Keratinocyte (primary cell): ENCODE data around the gene XPC. TPM values are rescaled to one million over a fixed set of nuclear protein-coding genes. Genes with fewer than 3 reads are reported as not detected.

Experiments
- DNase-seq: peaks from one replicate; pipeline ENCODE4 v3.0.0-alpha.2; 2011; ENCODE audit warnings: low read depth, missing footprints, low spot score
- FAIRE-seq: peaks from 2 replicates; lab custom pipeline; 2011; peaks lifted over from hg19 to GRCh38; lab: Jason Lieb, UNC
- H2AFZ ChIP-seq: 2 replicates; pipeline ENCODE4 v1.6.0; 2012; ENCODE audit warnings: low read length, control low read depth, inconsistent platforms; ENCODE audit not compliant: control insufficient read depth
- H3K27ac ChIP-seq: 2 replicates; pipeline ENCODE4 v1.5.1; 2011; ENCODE audit warnings: low read length; ENCODE audit not compliant: control insufficient read depth, insufficient read depth
- H3K27me3 ChIP-seq: 3 replicates; pipeline ENCODE4 v1.6.0; 2011; ENCODE audit warnings: low read length; ENCODE audit not compliant: control insufficient read depth, insufficient read depth; ENCODE audit errors: extremely low read depth
- H3K36me3 ChIP-seq, 2 experiments: 2 replicates in 1 of 2; 3 replicates in 1 of 2; pipeline ENCODE4 v1.5.1; 2011; ENCODE audit warnings: low read length in 2 of 2, mild to moderate bottlenecking in 1 of 2; ENCODE audit not compliant: control insufficient read depth in 2 of 2, insufficient read depth in 2 of 2; ENCODE audit errors: extremely low read depth in 1 of 2
- H3K4me1 ChIP-seq: 3 replicates; pipeline ENCODE4 v1.5.1; 2011; ENCODE audit warnings: low read length; ENCODE audit not compliant: control insufficient read depth, insufficient read depth; ENCODE audit errors: extremely low read depth
- H3K4me2 ChIP-seq: 3 replicates; pipeline ENCODE4 v1.6.0; 2011; ENCODE audit warnings: low read depth, low read length; ENCODE audit not compliant: control insufficient read depth, insufficient read depth; ENCODE audit errors: extremely low read depth
- H3K4me3 ChIP-seq, 3 experiments: fragments of 200-600 bp in 1 of 3; sonication (generic) in 1 of 3; 2 replicates in 2 of 3; 3 replicates in 1 of 3; pipeline ENCODE4 v1.5.1; 2011 to 2016; ENCODE audit warnings: low read length in 3 of 3, mild to moderate bottlenecking in 3 of 3, control low read depth in 2 of 3, inconsistent platforms in 1 of 3, low read depth in 1 of 3, mixed read lengths in 1 of 3, mixed run types in 1 of 3, moderate library complexity in 1 of 3; ENCODE audit not compliant: control insufficient read depth in 2 of 3, insufficient read depth in 2 of 3; ENCODE audit errors: extremely low read depth in 1 of 3
- H3K79me2 ChIP-seq: 2 replicates; pipeline ENCODE4 v1.6.0; 2012; ENCODE audit warnings: low read length; ENCODE audit not compliant: control insufficient read depth, insufficient read depth
- H3K9ac ChIP-seq: 3 replicates; pipeline ENCODE4 v1.6.0; 2011; ENCODE audit warnings: low read length; ENCODE audit not compliant: control insufficient read depth, insufficient read depth; ENCODE audit errors: extremely low read depth
- H3K9me1 ChIP-seq: 3 replicates; pipeline ENCODE4 v1.6.0; 2011; ENCODE audit warnings: low read length; ENCODE audit not compliant: control insufficient read depth, insufficient read depth; ENCODE audit errors: extremely low read depth
- H3K9me3 ChIP-seq: 2 replicates; pipeline ENCODE4 v1.5.1; 2012; ENCODE audit warnings: low read depth, low read length; ENCODE audit not compliant: control insufficient read depth
- H4K20me1 ChIP-seq: 3 replicates; pipeline ENCODE4 v1.6.0; 2011; ENCODE audit warnings: low read length; ENCODE audit not compliant: control insufficient read depth, insufficient read depth; ENCODE audit errors: extremely low read depth
- EZH2 ChIP-seq: IDR thresholded peaks from one replicate; pipeline ENCODE4 v1.6.1; 2012; ENCODE audit warnings: inconsistent platforms, mild to moderate bottlenecking, low read length, moderate library complexity
- dilution Hi-C: fragments of 300-500 bp; cut with MboI; formaldehyde crosslinking; loops from one replicate; pipeline ENCODE4 v1.7.0; 2020; ENCODE audit warnings: low sequenced_read_pairs; ENCODE audit not compliant: extremely low pct_ligation_motif_present
- polyA plus RNA-seq, 5 experiments: library from polyadenylated mRNA; depleted of rRNA in 3 of 5; stranded (reverse) in 3 of 5; stranded (forward) in 1 of 5; unstranded in 1 of 5; fragments of >200 nt; gene quantifications; 1 replicate in 1 of 5; 2 replicates in 3 of 5; 3 replicates in 1 of 5; pipeline versions ENCODE4 v1.2.1 to v1.2.3, GENCODE V29; 2011 to 2012; ENCODE audit warnings: missing spikeins in 2 of 5, low read depth in 1 of 5, low replicate concordance in 1 of 5
- TF ChIP-seq, protein P1 (sequence below), 3 experiments: IDR thresholded peaks in 1 of 3; conservative IDR thresholded peaks in 1 of 3; optimal IDR thresholded peaks in 1 of 3; 2 replicates in 2 of 3; 3 replicates in 1 of 3; pipeline versions ENCODE3 to v1.5.1; 2011; ENCODE audit warnings: low read length in 3 of 3, mild to moderate bottlenecking in 3 of 3, moderate library complexity in 2 of 3, control low read depth in 1 of 3, inconsistent platforms in 1 of 3; ENCODE audit not compliant: insufficient read depth in 2 of 3; ENCODE audit errors: extremely low read depth in 1 of 3

XPC gene
- polyA plus RNA-seq, 1 donor (not counting 4 experiments of a cell fraction or from before 2014, with no cell fraction given) = 24.9 TPM

DNA sequence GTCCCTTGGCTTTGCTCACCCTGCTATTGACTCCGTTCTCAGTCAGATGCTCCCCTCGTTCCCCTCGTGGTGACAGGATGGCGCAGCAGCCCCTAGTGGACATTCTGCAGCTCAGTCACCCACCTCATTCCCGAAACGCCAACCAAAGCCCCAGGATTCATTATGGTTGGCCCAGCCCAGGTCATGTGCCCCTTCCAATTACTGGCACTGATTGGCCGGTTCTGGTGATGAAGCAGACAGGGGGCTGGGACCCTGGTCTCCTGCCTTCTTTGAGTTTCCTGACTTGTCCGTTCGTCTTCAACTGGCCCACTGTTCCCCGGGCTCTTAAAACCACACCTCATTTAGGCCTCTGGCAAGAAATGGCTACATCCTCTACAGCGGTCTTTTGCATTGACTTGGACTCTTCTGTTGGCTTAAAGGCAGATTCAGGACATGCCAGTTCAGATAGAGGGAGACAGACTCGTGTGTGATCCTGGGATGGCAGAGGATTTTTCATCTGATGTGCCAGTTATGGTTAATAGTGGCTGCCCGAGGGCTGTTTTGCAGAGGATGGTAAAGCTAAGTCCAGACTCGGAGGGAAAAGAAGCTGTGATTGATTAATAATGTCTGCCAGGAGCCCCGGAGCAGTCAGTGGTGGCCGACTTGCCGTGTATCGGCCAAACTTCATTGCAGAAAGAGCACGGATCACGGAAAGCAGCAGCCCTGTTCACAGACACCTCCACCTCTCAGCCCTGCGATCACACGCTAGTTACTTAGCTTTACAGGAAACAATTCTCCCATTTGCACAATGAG lies 38.1 kb upstream of the XPC start:
- peak overlapping the region in 1 of 3 experiments; percentile 19 for H3K4me3 ChIP-seq
- DNase-seq = no peak

DNA sequence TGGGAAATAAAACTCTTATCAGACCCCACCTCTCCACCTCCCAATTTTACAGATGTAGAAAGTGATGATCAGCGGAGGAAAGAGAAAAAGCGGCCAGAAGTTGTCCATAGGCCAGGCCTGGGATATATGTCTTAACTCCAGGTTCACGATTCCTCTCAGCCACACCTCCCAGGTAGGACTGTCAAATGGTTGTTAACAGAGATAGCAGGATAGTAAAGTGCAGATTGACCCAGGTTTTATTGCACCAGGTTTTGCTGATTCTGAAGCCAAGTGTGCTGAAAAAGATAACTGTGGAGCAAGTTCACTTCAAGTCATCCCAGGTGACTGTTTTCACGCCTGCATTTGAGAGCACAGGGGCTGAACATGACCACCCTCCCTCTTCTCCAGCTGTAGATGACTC lies 36.4 kb upstream of the XPC start:
- Histone ChIP-seq H3K4me3 (no peak overlapping the region), H3K27ac (no peak overlapping the region), H4K20me1 (no peaks in the 10 kb centered on the region), H3K9me3 (no peaks in the 10 kb centered on the region), H3K27me3 (no peaks in the 10 kb centered on the region), H3K4me2 (no peak overlapping the region), H3K36me3 (no peaks in the 10 kb centered on the region), H3K4me1 (peaks cover 3% of the 10 kb centered on the region), H3K9me1 (no peaks in the 10 kb centered on the region), H3K79me2 (no peaks in the 10 kb centered on the region), H3K9ac (no peak overlapping the region), H2AFZ (no peak overlapping the region)
- FAIRE-seq = no peak
- TF ChIP-seq EZH2 = no peak
- TF ChIP-seq, protein P1, sequence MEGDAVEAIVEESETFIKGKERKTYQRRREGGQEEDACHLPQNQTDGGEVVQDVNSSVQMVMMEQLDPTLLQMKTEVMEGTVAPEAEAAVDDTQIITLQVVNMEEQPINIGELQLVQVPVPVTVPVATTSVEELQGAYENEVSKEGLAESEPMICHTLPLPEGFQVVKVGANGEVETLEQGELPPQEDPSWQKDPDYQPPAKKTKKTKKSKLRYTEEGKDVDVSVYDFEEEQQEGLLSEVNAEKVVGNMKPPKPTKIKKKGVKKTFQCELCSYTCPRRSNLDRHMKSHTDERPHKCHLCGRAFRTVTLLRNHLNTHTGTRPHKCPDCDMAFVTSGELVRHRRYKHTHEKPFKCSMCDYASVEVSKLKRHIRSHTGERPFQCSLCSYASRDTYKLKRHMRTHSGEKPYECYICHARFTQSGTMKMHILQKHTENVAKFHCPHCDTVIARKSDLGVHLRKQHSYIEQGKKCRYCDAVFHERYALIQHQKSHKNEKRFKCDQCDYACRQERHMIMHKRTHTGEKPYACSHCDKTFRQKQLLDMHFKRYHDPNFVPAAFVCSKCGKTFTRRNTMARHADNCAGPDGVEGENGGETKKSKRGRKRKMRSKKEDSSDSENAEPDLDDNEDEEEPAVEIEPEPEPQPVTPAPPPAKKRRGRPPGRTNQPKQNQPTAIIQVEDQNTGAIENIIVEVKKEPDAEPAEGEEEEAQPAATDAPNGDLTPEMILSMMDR (optimal IDR thresholded peaks at IDR 0.05 in 1 of 3, IDR thresholded peaks at IDR 0.05 in 1 of 3, conservative IDR thresholded peaks at IDR 0.05 in 1 of 3; ENCODE audit: extremely low read depth in 1 of 3, insufficient read depth in 2 of 3, low read length in 3 of 3) = no peak
- dilution Hi-C loops = no loop called here
- no peak for DNase-seq

More for the DNA sequence above, 38.1 kb upstream of the XPC start:
- Histone ChIP-seq H3K27me3 (no peaks in the 10 kb centered on the region), H3K9me1 (no peaks in the 10 kb centered on the region), H3K79me2 (no peaks in the 10 kb centered on the region), H3K4me1 (peaks cover 3% of the 10 kb centered on the region), H4K20me1 (no peaks in the 10 kb centered on the region), H3K9me3 (no peaks in the 10 kb centered on the region), H3K9ac (no peak overlapping the region), H3K36me3 (no peaks in the 10 kb centered on the region), H3K27ac (no peak overlapping the region), H2AFZ (no peak overlapping the region), H3K4me2 (peak overlapping the region; percentile 41)
- no peak for FAIRE-seq
- TF ChIP-seq EZH2 = no peak
- TF ChIP-seq, protein P1 (optimal IDR thresholded peaks at IDR 0.05 in 1 of 3, IDR thresholded peaks at IDR 0.05 in 1 of 3, conservative IDR thresholded peaks at IDR 0.05 in 1 of 3; ENCODE audit: extremely low read depth in 1 of 3, insufficient read depth in 2 of 3, low read length in 3 of 3) = peak in 1 of 3 experiments; percentile 32
- dilution Hi-C loops = no loop called here
